D721Med (cell line): Measurements from ENCODE around the gene ADAM23.

Experiments used
- DNase-seq: peaks from one replicate; pipeline ENCODE4 v3.0.0; 2011; ENCODE audit warnings: low spot score; ENCODE audit not compliant: insufficient read length
- FAIRE-seq: peaks from 2 replicates; lab custom pipeline; 2011; peaks lifted over from hg19 to GRCh38; lab: Jason Lieb, UNC
- CTCF ChIP-seq: IDR thresholded peaks from 2 replicates; pipeline ENCODE4 v1.5.1; 2012; ENCODE audit warnings: mild to moderate bottlenecking, control low read depth; ENCODE audit not compliant: insufficient read depth; ENCODE audit errors: missing control alignments

ADAM23 gene

GRCh38 chr2:206533977-206534376 lies 90.6 kb downstream of the ADAM23 start:
- DNase-seq (no peak), FAIRE-seq (no peak)
- TF ChIP-seq CTCF = no peak

- no peak for TF ChIP-seq CTCF
- FAIRE-seq = peak; percentile 35
- no peak for DNase-seq
Observed at GRCh38 chr2:206535260-206535986, 92.1 kb downstream of the ADAM23 start.

- no peak for DNase-seq
- TF ChIP-seq CTCF = no peak
- FAIRE-seq = no peak
Observed at GRCh38 chr2:206540757-206541156, 97.4 kb downstream of the ADAM23 start.

- TF ChIP-seq CTCF = no peak
- DNase-seq (no peak), FAIRE-seq (no peak)
Observed at GRCh38 chr2:206543073-206543472, 99.7 kb downstream of the ADAM23 start.

- no peak for FAIRE-seq
- TF ChIP-seq CTCF = no peak
- DNase-seq = no peak
Observed at GRCh38 chr2:206548383-206548782, 105.1 kb downstream of the ADAM23 start.

- DNase-seq (no peak), FAIRE-seq (no peak)
- no peak for TF ChIP-seq CTCF
Observed at GRCh38 chr2:206555721-206556120, 112.4 kb downstream of the ADAM23 start.

- no peak for DNase-seq
- peak; percentile 55 for TF ChIP-seq CTCF
- peak; percentile 87 for FAIRE-seq
Observed at GRCh38 chr2:206556357-206556949, 113.1 kb downstream of the ADAM23 start.
